Gastrocnemius medialis (tissue), 4 donors: ENCODE results near the gene GPBAR1. TPM values are rescaled to one million over a fixed set of nuclear protein-coding genes. Genes with fewer than 3 reads are reported as not detected.

Source experiments
- ATAC-seq, 2 donors: fragments of 150-250 bp; one replicate each; pipeline ENCODE4 v1.9.1; 2016
- DNase-seq, 2 donors: peaks; one replicate each; pipeline ENCODE4 v3.0.0-alpha.2; 2019
- H3K27ac ChIP-seq, 4 donors: fragments of 200-600 bp; sonication (generic); 1 replicate in 1 of 4; 2 replicates in 3 of 4; pipeline ENCODE4 v1.5.1; 2016 to 2018; ENCODE audit warnings: mild to moderate bottlenecking in 2 of 4, moderate library complexity in 1 of 4
- H3K27me3 ChIP-seq, 3 donors: fragments of 200-600 bp; sonication (generic) in 2 of 3; 1 replicate in 1 of 3; 2 replicates in 2 of 3; pipeline versions ENCODE4 v1.5.1 to v1.6.0; 2016 to 2019; ENCODE audit warnings: mild to moderate bottlenecking in 1 of 3, moderate library complexity in 1 of 3
- H3K36me3 ChIP-seq, 2 donors: fragments of 200-600 bp; sonication (generic) in 1 of 2; one replicate each; pipeline ENCODE4 v1.5.1; 2017 to 2018
- H3K4me1 ChIP-seq, 2 donors: fragments of 200-600 bp; sonication (generic) in 1 of 2; one replicate each; pipeline ENCODE4 v1.5.1; 2016 to 2017; ENCODE audit warnings: mild to moderate bottlenecking in 2 of 2
- H3K4me3 ChIP-seq, 4 donors: fragments of 200-600 bp; sonication (generic) in 3 of 4; 1 replicate in 1 of 4; 2 replicates in 3 of 4; pipeline ENCODE4 v1.5.1; 2016 to 2019; ENCODE audit warnings: mild to moderate bottlenecking in 2 of 4
- H3K9me3 ChIP-seq, 3 donors: fragments of 200-600 bp; sonication (generic) in 2 of 3; 1 replicate in 1 of 3; 2 replicates in 2 of 3; pipeline ENCODE4 v1.5.1; 2016 to 2019
- CTCF ChIP-seq, 5 experiments: fragments of 450-650 bp in 3 of 5; fragments of 200-600 bp in 2 of 5; sonication (generic) in 2 of 5; IDR thresholded peaks in 4 of 5; conservative IDR thresholded peaks in 1 of 5; 1 replicate in 4 of 5; 2 replicates in 1 of 5; pipeline ENCODE4 v1.5.1; 2016 to 2019; ENCODE audit warnings: antibody characterized with exemption in 5 of 5, mild to moderate bottlenecking in 3 of 5, moderate library complexity in 3 of 5
- POLR2A ChIP-seq, 2 donors: fragments of 450-650 bp; IDR thresholded peaks; one replicate each; pipeline ENCODE4 v1.6.1; 2017; ENCODE audit warnings: antibody characterized with exemption in 2 of 2, mild to moderate bottlenecking in 2 of 2, moderate library complexity in 2 of 2
- in situ Hi-C, 4 donors: fragments of 200-750 bp; cut with MboI; loops; one replicate each; pipeline versions ENCODE4 v1.15.0 to v1.8.0; 2017; ENCODE audit warnings: low sequenced_read_pairs in 4 of 4
- intact Hi-C: fragments of 100-400 bp; cut with DNase I; formaldehyde crosslinking; loops from one replicate; pipeline ENCODE4 v1.15.1; 2023; ENCODE audit warnings: low total_unique reads
- total RNA-seq, 4 donors: library from RNA; depleted of rRNA; stranded (reverse); fragments of >200 nt; gene quantifications; one replicate each; pipeline versions ENCODE4 v1.1.0 to v1.2.3, GENCODE V29; 2016

GPBAR1 gene
- total RNA-seq, 4 donors from 2014 or later: 0.93 TPM; not detected in 3

GRCh38 chr2:218217360-218218267 is 43.2 kb upstream of the GPBAR1 start:
- H3K36me3 ChIP-seq: no peaks in the 10 kb centered on the region
- TF ChIP-seq POLR2A (IDR thresholded peaks at IDR 0.05) (no peak), CTCF (IDR thresholded peaks at IDR 0.05 in 4 of 5, conservative IDR thresholded peaks at IDR 0.05 in 1 of 5) (no peak)
- no peaks in the 10 kb centered on the region for H3K27me3 ChIP-seq
- no peaks in the 10 kb centered on the region for H3K9me3 ChIP-seq
- peak; percentile 30 to 39 for DNase-seq
- peak; percentile 22 to 24 for ATAC-seq
- in situ Hi-C loops: loop anchor here in 1 of 4 donors (5.0 kb wide), 1 partner anchor 50 kb away; no protein-coding TSS in a partner anchor
- H3K4me1 ChIP-seq: peaks cover 46 to 55% of the 10 kb centered on the region in 2 donors
- H3K4me3 ChIP-seq: peak overlapping the region; percentile 87 to 99 (median 94)
- H3K27ac ChIP-seq: peak overlapping the region; percentile 96 to 99 (median 97)
- intact Hi-C loops: loop anchor here (1.0 to 5.0 kb wide), 5 partner anchors 31 to 350 kb away; partner anchors contain the start of genes AAMP, CNOT9, CTDSP1 and PNKD

DNA sequence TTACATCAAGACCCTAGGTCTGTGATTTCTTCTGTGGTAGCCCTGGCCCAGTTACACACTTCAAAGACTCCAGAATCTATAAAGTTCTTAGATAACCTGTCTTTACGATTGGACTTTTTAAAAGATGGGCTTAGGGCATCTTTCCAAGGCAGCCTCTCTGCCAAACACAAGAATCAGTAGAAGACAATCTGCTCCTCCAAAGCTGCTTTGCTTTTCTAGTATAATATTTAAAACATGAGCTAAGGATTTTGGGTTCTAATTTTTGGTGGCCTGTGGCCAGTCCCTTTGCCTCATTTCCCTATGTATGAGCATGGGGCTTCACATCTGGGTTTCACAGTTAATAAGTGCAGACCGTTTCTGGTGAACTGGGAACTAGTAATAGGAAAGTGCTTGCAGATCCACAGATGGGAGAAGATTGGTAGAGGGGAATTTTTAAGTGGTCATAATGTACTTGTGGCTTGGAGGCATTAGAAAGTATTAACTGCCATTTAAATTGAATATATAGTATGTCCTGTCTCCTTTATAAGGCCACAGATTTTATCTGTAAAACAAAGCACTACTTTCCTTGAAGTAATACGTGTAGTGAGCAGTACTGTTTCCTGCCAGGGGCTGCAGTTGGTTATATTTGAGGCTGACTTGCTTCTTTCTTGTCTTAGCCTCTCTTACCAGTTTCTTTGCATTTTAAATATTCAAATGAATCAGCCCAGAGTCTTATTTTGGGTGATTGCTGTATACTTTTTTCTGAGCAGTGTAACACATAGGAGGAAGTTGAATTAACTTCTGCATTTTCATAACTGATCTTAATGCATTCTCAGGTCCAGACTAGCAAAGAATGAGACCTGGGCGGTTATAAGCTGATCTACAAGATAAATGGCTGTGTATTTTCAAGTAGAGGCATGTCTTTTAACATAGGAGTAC is 42.3 kb upstream of the GPBAR1 start:
- no peak for ATAC-seq
- TF ChIP-seq CTCF (IDR thresholded peaks at IDR 0.05 in 4 of 5, conservative IDR thresholded peaks at IDR 0.05 in 1 of 5) (no peak), POLR2A (IDR thresholded peaks at IDR 0.05) (no peak)
- no peak for DNase-seq
- in situ Hi-C loops (loop anchor here in 1 of 4 donors (5.0 kb wide), 1 partner anchor 49 kb away; no protein-coding TSS in a partner anchor), intact Hi-C loops (loop anchor here (5.0 kb wide), 2 partner anchors 39 to 349 kb away; partner anchors contain the start of genes CNOT9 and USP37)
- no peaks in the 10 kb centered on the region for H3K27me3 ChIP-seq
- no peaks in the 10 kb centered on the region for H3K9me3 ChIP-seq
- H3K4me1 ChIP-seq: peaks cover 55 to 64% of the 10 kb centered on the region in 2 donors
- peak overlapping the region; percentile 96 to 99 (median 97) for H3K27ac ChIP-seq
- H3K36me3 ChIP-seq: no peaks in the 10 kb centered on the region
- peak overlapping the region; percentile 87 to 99 (median 94) for H3K4me3 ChIP-seq

- Histone ChIP-seq H3K4me3 (peak overlapping the region in 2 of 4 donors; percentile 87 to 92), H3K27ac (peak overlapping the region; percentile 96 to 99 (median 97)), H3K36me3 (peaks cover 0 to 3% of the 10 kb centered on the region in 2 donors), H3K9me3 (no peaks in the 10 kb centered on the region), H3K4me1 (peaks cover 67 to 78% of the 10 kb centered on the region in 2 donors), H3K27me3 (no peaks in the 10 kb centered on the region)
- intact Hi-C loops: loop anchor here (5.0 kb wide), 2 partner anchors 37 to 347 kb away; partner anchors contain the start of genes CNOT9 and USP37
- in situ Hi-C loops: loop anchor here in 1 of 4 donors (5.0 kb wide), 1 partner anchor 47 kb away; no protein-coding TSS in a partner anchor
- ATAC-seq (no peak), DNase-seq (no peak)
- no peak for TF ChIP-seq CTCF (IDR thresholded peaks at IDR 0.05 in 4 of 5, conservative IDR thresholded peaks at IDR 0.05 in 1 of 5)
- TF ChIP-seq POLR2A (IDR thresholded peaks at IDR 0.05): no peak
These were observed 40.9 kb upstream of the GPBAR1 start for GRCh38 chr2:218219934-218220333.

- ATAC-seq (no peak), DNase-seq (no peak)
- H3K27me3 ChIP-seq: no peaks in the 10 kb centered on the region
- H3K9me3 ChIP-seq: no peaks in the 10 kb centered on the region
- intact Hi-C loops: no loop called here
- peaks cover 0 to 13% of the 10 kb centered on the region in 2 donors for H3K36me3 ChIP-seq
- H3K4me3 ChIP-seq: no peak overlapping the region
- no peak for TF ChIP-seq CTCF (IDR thresholded peaks at IDR 0.05 in 4 of 5, conservative IDR thresholded peaks at IDR 0.05 in 1 of 5)
- TF ChIP-seq POLR2A (IDR thresholded peaks at IDR 0.05): no peak
- H3K27ac ChIP-seq: peak overlapping the region; percentile 96 to 99 (median 97)
- in situ Hi-C loops: no loop called here
- peaks cover 67 to 82% of the 10 kb centered on the region in 2 donors for H3K4me1 ChIP-seq
These were observed 39.8 kb upstream of the GPBAR1 start for GRCh38 chr2:218221000-218221399.
